CD14-positive monocyte (primary cell): ENCODE measurements around the gene SPATS2. TPM values are rescaled to one million over a fixed set of nuclear protein-coding genes. Genes with fewer than 3 reads are reported as not detected.

Experiments used
- DNase-seq, 3 donors: peaks; one replicate each; pipeline ENCODE4 v3.0.0-alpha.2; 2011 to 2022
- H2AFZ ChIP-seq: 2 replicates; pipeline ENCODE4 v1.6.0; 2012; ENCODE audit warnings: mild to moderate bottlenecking, low read depth, low read length, inconsistent platforms; ENCODE audit not compliant: insufficient read depth, poor library complexity, severe bottlenecking
- H3K27ac ChIP-seq, 2 donors: 1 replicate in 1 of 2; 2 replicates in 1 of 2; pipeline ENCODE4 v1.5.1; 2012 to 2013; ENCODE audit warnings: low read length in 2 of 2, control low read depth in 1 of 2, inconsistent platforms in 1 of 2, low read depth in 1 of 2, mild to moderate bottlenecking in 1 of 2
- H3K27me3 ChIP-seq, 2 donors: one replicate each; pipeline versions ENCODE4 v1.6.0 to v1.6.1; 2011 to 2013; ENCODE audit warnings: low read length in 2 of 2; ENCODE audit not compliant: control insufficient read depth in 2 of 2, insufficient read depth in 2 of 2
- H3K36me3 ChIP-seq, 2 donors: replicated peaks in 1 of 2; 1 replicate in 1 of 2; 2 replicates in 1 of 2; pipeline versions ENCODE4 v1.5.1 to v1.6.1; 2012 to 2013; ENCODE audit warnings: low read length in 2 of 2, control low read depth in 1 of 2, inconsistent platforms in 1 of 2, mild to moderate bottlenecking in 1 of 2; ENCODE audit not compliant: insufficient read depth in 2 of 2, control insufficient read depth in 1 of 2
- H3K4me1 ChIP-seq, 2 donors: 1 replicate in 1 of 2; 2 replicates in 1 of 2; pipeline versions ENCODE4 v1.5.1 to v1.6.1; 2012 to 2013; ENCODE audit warnings: low read length in 2 of 2, control low read depth in 1 of 2, inconsistent platforms in 1 of 2, mild to moderate bottlenecking in 1 of 2, moderate library complexity in 1 of 2; ENCODE audit not compliant: insufficient read depth in 2 of 2, control insufficient read depth in 1 of 2
- H3K4me2 ChIP-seq: replicated peaks from 2 replicates; pipeline ENCODE3; 2012; ENCODE audit warnings: low read length, moderate library complexity, mild to moderate bottlenecking; ENCODE audit not compliant: poor library complexity, severe bottlenecking; ENCODE audit errors: extremely low read depth
- H3K4me3 ChIP-seq, 3 experiments: fragments of 200-600 bp in 1 of 3; sonication (generic) in 1 of 3; replicated peaks in 1 of 3; 1 replicate in 2 of 3; 2 replicates in 1 of 3; pipeline ENCODE4 v1.5.1; 2011 to 2013; ENCODE audit warnings: low read length in 3 of 3, mild to moderate bottlenecking in 3 of 3, control low read depth in 2 of 3, low read depth in 2 of 3, inconsistent platforms in 1 of 3, moderate library complexity in 1 of 3
- H3K79me2 ChIP-seq: 2 replicates; pipeline ENCODE4 v1.6.0; 2012; ENCODE audit warnings: mild to moderate bottlenecking, control low read depth, inconsistent platforms, low read length, moderate library complexity; ENCODE audit not compliant: insufficient read depth
- H3K9ac ChIP-seq: 2 replicates; pipeline ENCODE4 v1.6.0; 2017; ENCODE audit warnings: low read length, mild to moderate bottlenecking; ENCODE audit not compliant: insufficient read depth, poor library complexity, severe bottlenecking
- H3K9me3 ChIP-seq, 2 donors: replicated peaks in 1 of 2; 1 replicate in 1 of 2; 2 replicates in 1 of 2; pipeline versions ENCODE4 v1.5.1 to v1.6.1; 2012 to 2013; ENCODE audit warnings: low read length in 2 of 2, control low read depth in 1 of 2; ENCODE audit not compliant: control insufficient read depth in 1 of 2, insufficient read depth in 1 of 2
- H4K20me1 ChIP-seq: 2 replicates; pipeline ENCODE4 v1.6.0; 2012; ENCODE audit warnings: mild to moderate bottlenecking, low read length, control low read depth, moderate library complexity; ENCODE audit not compliant: insufficient read depth
- H3K27ac Mint-ChIP-seq, 7 donors: one replicate each; pipeline ENCODE4 v1.8.0; 2020; ENCODE audit warnings: mild to moderate bottlenecking in 7 of 7, mixed read lengths in 7 of 7, moderate library complexity in 6 of 7, inconsistent platforms in 2 of 7
- H3K27me3 Mint-ChIP-seq, 3 donors: one replicate each; pipeline ENCODE4 v1.8.0; 2021 to 2022; ENCODE audit warnings: low read depth in 3 of 3, mild to moderate bottlenecking in 3 of 3, mixed read lengths in 3 of 3, moderate library complexity in 3 of 3, inconsistent platforms in 1 of 3
- H3K36me3 Mint-ChIP-seq, 2 donors: one replicate each; pipeline ENCODE4 v1.8.0; 2020; ENCODE audit warnings: mixed read lengths in 2 of 2, inconsistent platforms in 1 of 2, mild to moderate bottlenecking in 1 of 2
- H3K4me1 Mint-ChIP-seq: one replicate; pipeline ENCODE4 v1.8.0; 2020; ENCODE audit warnings: mild to moderate bottlenecking, mixed read lengths
- H3K4me3 Mint-ChIP-seq, 2 donors: one replicate each; pipeline ENCODE4 v1.8.0; 2020; ENCODE audit warnings: mild to moderate bottlenecking in 2 of 2, mixed read lengths in 2 of 2, moderate library complexity in 1 of 2
- H3K9me3 Mint-ChIP-seq, 7 donors: one replicate each; pipeline ENCODE4 v1.8.0; 2020 to 2022; ENCODE audit warnings: mixed read lengths in 7 of 7, mild to moderate bottlenecking in 6 of 7, moderate library complexity in 6 of 7, inconsistent platforms in 2 of 7
- CTCF ChIP-seq: fragments of 200-600 bp; IDR thresholded peaks from one replicate; pipeline ENCODE4 v1.8.0; 2022; ENCODE audit warnings: antibody characterized with exemption, mild to moderate bottlenecking
- WGBS: methylation state at CpG from one replicate; pipeline ENCODE4 v1.1.5; 2013; ENCODE audit warnings: missing lambda C conversion rate; ENCODE audit not compliant: insufficient coverage; 5-methylcytosine and 5-hydroxymethylcytosine counted together
- intact Hi-C, 2 donors: fragments of 100-400 bp; cut with micrococcal nuclease; formaldehyde crosslinking; loops; one replicate each; pipeline versions ENCODE4 v1.15.0 to v1.15.1; 2023
- polyA plus RNA-seq, 3 donors: library from polyadenylated mRNA; depleted of rRNA in 1 of 3; unstranded in 2 of 3; stranded (reverse) in 1 of 3; fragments of 300-500 nt in 2 of 3; fragments of >200 nt in 1 of 3; fragmentation: Illumina TruSeq in 2 of 3; gene quantifications; 1 replicate in 2 of 3; 2 replicates in 1 of 3; pipeline ENCODE4 v1.2.3, GENCODE V29; 2012 to 2021

Gene SPATS2
- polyA plus RNA-seq, 3 donors: 1.1 to 3.2 (median 1.8) TPM

- Histone ChIP-seq H3K9me3 (no peaks in the 10 kb centered on the region), H3K27me3 (no peaks in the 10 kb centered on the region), H3K4me3 (no peak overlapping the region), H2AFZ (no peak overlapping the region), H3K79me2 (no peaks in the 10 kb centered on the region), H3K4me1 (peaks cover 19 to 31% of the 10 kb centered on the region in 2 donors), H3K27ac (no peak overlapping the region), H3K4me2 (no peak overlapping the region), H3K36me3 (no peaks in the 10 kb centered on the region), H3K9ac (no peak overlapping the region), H4K20me1 (no peaks in the 10 kb centered on the region)
- H3K36me3 Mint-ChIP-seq: peaks cover 0 to 4% of the 10 kb centered on the region in 2 donors
- no peak for TF ChIP-seq CTCF
- no peak overlapping the region for H3K4me3 Mint-ChIP-seq
- intact Hi-C loops: no loop called here
- H3K9me3 Mint-ChIP-seq: no peaks in the 10 kb centered on the region
- WGBS: 97% methylated on average over 3 of the region's 6 CpGs
- H3K4me1 Mint-ChIP-seq: peaks cover 28% of the 10 kb centered on the region
- H3K27ac Mint-ChIP-seq: no peak overlapping the region
- H3K27me3 Mint-ChIP-seq: peaks cover 0 to 2% (median 0%) of the 10 kb centered on the region in 3 donors
- DNase-seq: no peak
Measured at GRCh38 chr12:49370539-49370938, 3.3 kb downstream of the SPATS2 start.

- no peak overlapping the region for H3K27ac Mint-ChIP-seq
- no peak overlapping the region for H3K4me2 ChIP-seq
- H3K27me3 Mint-ChIP-seq: no peaks in the 10 kb centered on the region
- 86% methylated on average over 1 of the region's 1 CpG for WGBS
- no peaks in the 10 kb centered on the region for H3K36me3 ChIP-seq
- H3K36me3 Mint-ChIP-seq: peaks cover 0 to 4% of the 10 kb centered on the region in 2 donors
- no peak overlapping the region for H3K9ac ChIP-seq
- intact Hi-C loops: no loop called here
- no peaks in the 10 kb centered on the region for H3K27me3 ChIP-seq
- no peak for TF ChIP-seq CTCF
- no peak for DNase-seq
- no peak overlapping the region for H3K27ac ChIP-seq
- H2AFZ ChIP-seq: no peak overlapping the region
- H3K9me3 ChIP-seq: no peaks in the 10 kb centered on the region
- no peak overlapping the region for H3K4me3 ChIP-seq
- no peaks in the 10 kb centered on the region for H4K20me1 ChIP-seq
- H3K79me2 ChIP-seq: no peaks in the 10 kb centered on the region
- no peaks in the 10 kb centered on the region for H3K9me3 Mint-ChIP-seq
- peaks cover 3% of the 10 kb centered on the region for H3K4me1 Mint-ChIP-seq
- H3K4me3 Mint-ChIP-seq: no peak overlapping the region
- H3K4me1 ChIP-seq: peaks cover 0 to 6% of the 10 kb centered on the region in 2 donors
Measured at GRCh38 chr12:49375406-49375805, 8.1 kb downstream of the SPATS2 start.
